ENCODE data around the gene GPER1. TPM values are rescaled to one million over a fixed set of nuclear protein-coding genes. Genes with fewer than 3 reads are reported as not detected.

The GPER1 gene
- total and polyA plus RNA-seq, 8 donors: 0.20 to 3.5 (median 1.0) TPM

- Histone ChIP-seq H3K27me3 (no peaks in the 10 kb centered on the region), H3K4me1 (peaks cover 36 to 41% (median 39%) of the 10 kb centered on the region in 3 donors), H3K27ac (peak overlapping the region; percentile 73 to 89 (median 80)), H3K36me3 (no peaks in the 10 kb centered on the region), H3K9me3 (no peaks in the 10 kb centered on the region), H3K4me3 (peak overlapping the region in 3 of 4 donors; percentile 10 to 67 (median 65))
- no peak for FAIRE-seq
- WGBS, 2 donors: 9 to 12% methylated on average over 18 of the region's 18 CpGs
- TF ChIP-seq, protein P1, sequence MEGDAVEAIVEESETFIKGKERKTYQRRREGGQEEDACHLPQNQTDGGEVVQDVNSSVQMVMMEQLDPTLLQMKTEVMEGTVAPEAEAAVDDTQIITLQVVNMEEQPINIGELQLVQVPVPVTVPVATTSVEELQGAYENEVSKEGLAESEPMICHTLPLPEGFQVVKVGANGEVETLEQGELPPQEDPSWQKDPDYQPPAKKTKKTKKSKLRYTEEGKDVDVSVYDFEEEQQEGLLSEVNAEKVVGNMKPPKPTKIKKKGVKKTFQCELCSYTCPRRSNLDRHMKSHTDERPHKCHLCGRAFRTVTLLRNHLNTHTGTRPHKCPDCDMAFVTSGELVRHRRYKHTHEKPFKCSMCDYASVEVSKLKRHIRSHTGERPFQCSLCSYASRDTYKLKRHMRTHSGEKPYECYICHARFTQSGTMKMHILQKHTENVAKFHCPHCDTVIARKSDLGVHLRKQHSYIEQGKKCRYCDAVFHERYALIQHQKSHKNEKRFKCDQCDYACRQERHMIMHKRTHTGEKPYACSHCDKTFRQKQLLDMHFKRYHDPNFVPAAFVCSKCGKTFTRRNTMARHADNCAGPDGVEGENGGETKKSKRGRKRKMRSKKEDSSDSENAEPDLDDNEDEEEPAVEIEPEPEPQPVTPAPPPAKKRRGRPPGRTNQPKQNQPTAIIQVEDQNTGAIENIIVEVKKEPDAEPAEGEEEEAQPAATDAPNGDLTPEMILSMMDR (IDR thresholded peaks at IDR 0.05): no peak
- ATAC-seq: peak; percentile 14 to 53 (median 30)
- DNase-seq: peak in 3 of 6 donors; percentile 44 to 77 (median 48)
- intact Hi-C loops (cut with DNase I): no loop called here
Observed at GRCh38 chr7:1043552-1044188, 44.2 kb upstream of the GPER1 start.

DNA sequence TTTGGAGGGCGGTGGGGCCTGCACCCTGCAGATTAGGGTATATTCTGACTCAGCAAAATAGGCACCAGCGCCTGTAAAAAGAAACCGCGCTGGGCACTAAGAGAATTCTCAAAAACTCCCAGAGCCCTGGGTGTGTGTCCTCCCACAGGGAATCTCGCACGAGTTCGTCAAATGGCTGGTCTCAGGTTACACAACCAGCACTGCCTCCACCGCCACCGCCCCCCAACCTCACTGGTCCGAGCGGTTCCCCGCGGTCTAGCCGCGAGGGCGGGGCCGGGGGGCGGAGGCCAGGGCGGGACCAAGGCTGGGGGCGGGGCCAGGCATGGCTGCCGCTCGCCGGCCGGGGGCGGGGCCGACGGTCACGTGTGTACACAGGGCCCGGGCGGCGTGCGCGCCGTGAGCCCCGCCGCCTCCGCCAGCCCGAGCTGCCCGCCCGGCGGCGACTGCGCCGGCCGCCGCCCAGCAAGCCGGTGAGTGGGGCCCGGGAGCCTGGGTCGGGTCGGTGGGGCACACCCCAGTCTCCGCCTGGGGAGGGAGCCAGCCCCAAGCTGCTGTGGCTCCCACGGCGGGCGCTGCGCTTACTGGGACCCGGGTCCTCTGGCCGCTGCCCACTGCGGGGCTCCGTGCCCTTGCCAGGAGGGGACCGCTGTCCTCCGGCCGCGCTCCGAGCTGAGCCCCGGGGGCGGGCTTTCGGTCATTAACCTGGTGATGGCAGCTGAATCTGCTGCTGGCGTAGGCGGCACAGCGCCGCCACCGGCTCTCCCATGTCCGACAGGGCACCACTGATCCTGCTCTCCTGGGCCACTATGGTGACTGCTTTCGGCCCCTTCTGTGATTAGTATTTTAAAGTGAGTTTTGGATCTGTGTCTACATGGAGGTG, 43.5 kb upstream of the GPER1 start, which contains the start of gene GPR146:
Gene GPR146, plus strand, starts transcription at position 358 of the 880 bp plus-strand sequence. CDS start 12,970 bp downstream, outside the sequence.
- no peaks in the 10 kb centered on the region for H3K36me3 ChIP-seq
- TF ChIP-seq, protein P1 (IDR thresholded peaks at IDR 0.05): peak in 3 of 4 donors; percentile 35 to 46 (median 41)
- DNase-seq (peak; percentile 98 to 99 (median 99)), ATAC-seq (peak; percentile 88 to 97 (median 91)), FAIRE-seq (no peak)
- H3K4me1 ChIP-seq: peaks cover 36 to 41% (median 39%) of the 10 kb centered on the region in 3 donors
- H3K4me3 ChIP-seq: peak within 1 kb of the TSS; percentile 45 to 70 (median 66)
- no peaks in the 10 kb centered on the region for H3K9me3 ChIP-seq
- H3K27ac ChIP-seq: peak within 1 kb of the TSS; percentile 73 to 91 (median 82)
- intact Hi-C loops (cut with DNase I): no loop called here
- no peaks in the 10 kb centered on the region for H3K27me3 ChIP-seq
- 0% methylated on average over 26 to 74 of the region's 74 CpGs for WGBS, 2 donors

DNA sequence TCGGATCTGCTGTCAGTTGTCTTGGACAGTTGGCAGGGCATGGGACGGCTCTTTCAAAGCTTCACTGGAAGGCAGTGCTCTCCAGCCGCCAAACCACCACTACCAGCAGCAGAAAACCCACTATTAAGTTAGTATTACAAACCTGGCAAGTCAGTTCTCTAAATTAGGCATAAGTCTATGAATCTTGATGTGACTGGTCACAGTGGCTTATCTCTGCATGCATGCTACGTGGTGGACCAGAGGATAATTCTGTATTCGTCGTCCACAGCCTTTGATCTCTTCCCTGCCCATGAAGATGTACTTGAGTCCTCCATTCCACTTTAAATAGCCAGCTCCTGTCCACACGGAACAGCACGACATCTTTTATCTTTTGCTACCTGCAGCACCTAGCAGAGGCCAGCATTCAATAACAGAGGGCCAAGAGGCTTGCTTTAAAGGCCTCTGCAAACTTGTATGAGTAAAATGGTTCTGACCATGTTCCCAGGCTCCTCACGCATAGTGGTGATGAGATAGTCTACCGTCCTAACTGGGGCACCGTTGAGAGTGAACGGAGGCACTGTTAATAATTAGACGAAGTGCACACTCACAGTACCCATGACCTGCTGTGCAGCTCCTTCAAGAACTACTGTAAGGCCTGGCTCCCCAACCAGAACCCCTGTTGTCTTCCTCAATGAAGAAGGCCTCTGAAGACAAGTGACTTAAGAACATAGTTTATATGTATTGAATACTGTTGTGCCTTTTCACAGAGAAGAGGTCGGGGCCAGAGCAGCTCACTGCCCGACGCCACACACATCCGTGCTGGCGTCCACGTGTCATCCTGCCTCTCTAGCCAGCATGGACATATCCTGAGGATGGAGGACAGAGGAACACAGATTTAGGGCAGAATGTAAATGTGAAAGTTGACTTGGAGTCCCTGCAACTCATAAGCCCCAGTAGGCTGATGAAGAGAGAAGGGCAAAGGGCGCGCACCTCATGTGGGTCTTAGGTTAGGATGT, 42.5 kb upstream of the GPER1 start:
- DNase-seq (peak in 2 of 6 donors; percentile 17 to 24), ATAC-seq (no peak), FAIRE-seq (no peak)
- Histone ChIP-seq H3K36me3 (no peaks in the 10 kb centered on the region), H3K27me3 (no peaks in the 10 kb centered on the region), H3K27ac (peak overlapping the region; percentile 73 to 91 (median 82)), H3K4me1 (peaks cover 36 to 41% (median 39%) of the 10 kb centered on the region in 3 donors), H3K4me3 (peak overlapping the region in 3 of 4 donors; percentile 65 to 70 (median 67)), H3K9me3 (no peaks in the 10 kb centered on the region)
- TF ChIP-seq, protein P1 (IDR thresholded peaks at IDR 0.05): peak in 1 of 4 donors; percentile 3
- intact Hi-C loops (cut with DNase I): no loop called here
- 47 to 48% methylated on average over 21 of the region's 21 CpGs for WGBS, 2 donors

Data from pancreas (tissue), 10 donors.